ENCODE data around the gene MSH3.

GRCh38 chr5:80747922-80748321, 93.5 kb downstream of the MSH3 start:
- no peak for TF ChIP-seq CTCF (conservative IDR thresholded peaks at IDR 0.05)
- no peak for TF ChIP-seq ZFX (IDR thresholded peaks at IDR 0.05)
